Large intestine (tissue), 3 donors: Measurements from ENCODE around the gene VCAN. TPM values are rescaled to one million over a fixed set of nuclear protein-coding genes. Genes with fewer than 3 reads are reported as not detected.

Experiments used
- DNase-seq, 2 donors: peaks; one replicate each; pipeline versions ENCODE4 v3.0.0 to v3.0.0-alpha.2; 2013
- H3K27ac ChIP-seq: one replicate; pipeline ENCODE4 v1.5.1; 2013; ENCODE audit warnings: low read length
- H3K27me3 ChIP-seq: 2 replicates; pipeline ENCODE4 v1.6.1; 2013; ENCODE audit warnings: low read length; ENCODE audit not compliant: control insufficient read depth, insufficient read depth
- H3K36me3 ChIP-seq: 2 replicates; pipeline ENCODE4 v1.6.1; 2013; ENCODE audit warnings: low read length; ENCODE audit not compliant: control insufficient read depth, insufficient read depth
- H3K4me1 ChIP-seq: one replicate; pipeline ENCODE4 v1.6.1; 2013; ENCODE audit warnings: low read length; ENCODE audit not compliant: control insufficient read depth, insufficient read depth
- H3K4me3 ChIP-seq: one replicate; pipeline ENCODE4 v1.5.1; 2013; ENCODE audit warnings: low read length
- H3K9me3 ChIP-seq: one replicate; pipeline ENCODE4 v1.6.1; 2013; ENCODE audit warnings: mild to moderate bottlenecking, low read depth, low read length, moderate library complexity; ENCODE audit not compliant: control insufficient read depth
- WGBS: methylation state at CpG from one replicate; pipeline ENCODE4 v1.1.5; 2013; ENCODE audit warnings: low lambda C conversion rate; ENCODE audit not compliant: insufficient coverage; 5-methylcytosine and 5-hydroxymethylcytosine counted together
- polyA plus RNA-seq: library from polyadenylated mRNA; unstranded; fragments of 120-200 nt; gene quantifications from one replicate; pipeline ENCODE4 v1.2.1, GENCODE V29; 2013

VCAN gene
- polyA plus RNA-seq, 1 donor = 82.7 TPM

DNA sequence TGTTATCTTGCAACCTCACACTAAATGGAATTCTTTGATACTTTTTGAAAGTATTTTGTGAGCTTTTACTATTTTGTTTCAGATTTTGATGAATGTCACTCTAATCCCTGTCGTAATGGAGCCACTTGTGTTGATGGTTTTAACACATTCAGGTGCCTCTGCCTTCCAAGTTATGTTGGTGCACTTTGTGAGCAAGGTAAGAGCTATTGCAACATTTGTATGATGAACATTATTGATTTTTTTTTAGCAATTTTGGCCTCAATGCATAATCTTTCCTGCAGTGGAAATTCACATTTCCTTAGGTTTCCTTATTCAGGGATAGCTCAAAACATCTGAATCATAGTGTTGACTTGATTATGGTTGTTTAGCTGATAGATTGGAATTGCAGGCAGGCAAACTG, 76.3 kb downstream of the VCAN start:
- Histone ChIP-seq H3K4me1 (no peaks in the 10 kb centered on the region), H3K9me3 (no peaks in the 10 kb centered on the region), H3K27me3 (no peaks in the 10 kb centered on the region), H3K27ac (no peak overlapping the region), H3K36me3 (no peaks in the 10 kb centered on the region), H3K4me3 (no peak overlapping the region)
- no peak for DNase-seq
- no CpG with 5 or more reads among the region's 1 CpG for WGBS

DNA sequence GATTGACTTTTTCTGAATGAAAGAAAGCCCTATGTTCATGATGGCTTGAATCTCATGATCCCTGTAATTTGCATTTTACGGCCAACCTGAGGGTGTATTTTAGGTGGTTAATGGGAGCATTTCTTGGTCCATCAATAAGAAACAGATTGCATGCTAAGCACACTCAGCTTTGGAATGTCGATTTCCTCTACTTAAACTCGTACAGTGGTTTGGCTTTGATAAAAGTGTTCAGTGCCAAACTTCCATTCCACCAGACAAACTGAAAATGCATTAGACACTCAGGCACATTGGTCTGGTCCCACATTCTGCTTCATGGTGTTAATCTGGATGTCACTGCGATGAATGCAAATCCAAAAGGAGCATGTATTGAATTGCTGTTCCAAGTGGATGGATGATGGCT, 77.0 kb downstream of the VCAN start:
- H3K4me3 ChIP-seq = no peak overlapping the region
- H3K9me3 ChIP-seq = no peaks in the 10 kb centered on the region
- no peaks in the 10 kb centered on the region for H3K36me3 ChIP-seq
- H3K27ac ChIP-seq = no peak overlapping the region
- no peak for DNase-seq
- H3K4me1 ChIP-seq = no peaks in the 10 kb centered on the region
- 60% methylated on average over 1 of the region's 4 CpGs for WGBS
- H3K27me3 ChIP-seq = no peaks in the 10 kb centered on the region

DNA sequence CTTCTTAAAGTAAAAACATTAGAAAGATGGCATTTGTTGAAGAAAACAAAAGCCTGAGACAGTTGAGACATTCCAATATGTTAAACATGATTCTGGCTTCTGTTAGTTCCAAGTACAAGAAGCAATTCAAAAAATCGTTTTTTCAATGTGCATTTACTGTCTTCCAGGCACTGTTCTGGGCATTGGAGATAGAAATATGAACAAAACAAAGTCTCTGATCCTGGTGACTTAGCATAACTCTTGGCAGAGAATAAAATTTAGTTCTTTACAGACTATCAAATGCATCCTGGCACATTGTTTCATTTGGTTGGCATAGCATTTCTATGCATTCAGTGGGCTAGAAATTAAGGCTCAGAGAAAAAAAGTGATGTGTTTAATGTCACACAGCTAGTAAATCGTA, 77.5 kb downstream of the VCAN start:
- H3K27me3 ChIP-seq = no peaks in the 10 kb centered on the region
- no peak overlapping the region for H3K4me3 ChIP-seq
- peaks cover 1% of the 10 kb centered on the region for H3K36me3 ChIP-seq
- H3K9me3 ChIP-seq = no peaks in the 10 kb centered on the region
- DNase-seq = no peak
- H3K4me1 ChIP-seq = no peaks in the 10 kb centered on the region
- no peak overlapping the region for H3K27ac ChIP-seq
- WGBS = 50% methylated on average over 2 of the region's 2 CpGs

DNA sequence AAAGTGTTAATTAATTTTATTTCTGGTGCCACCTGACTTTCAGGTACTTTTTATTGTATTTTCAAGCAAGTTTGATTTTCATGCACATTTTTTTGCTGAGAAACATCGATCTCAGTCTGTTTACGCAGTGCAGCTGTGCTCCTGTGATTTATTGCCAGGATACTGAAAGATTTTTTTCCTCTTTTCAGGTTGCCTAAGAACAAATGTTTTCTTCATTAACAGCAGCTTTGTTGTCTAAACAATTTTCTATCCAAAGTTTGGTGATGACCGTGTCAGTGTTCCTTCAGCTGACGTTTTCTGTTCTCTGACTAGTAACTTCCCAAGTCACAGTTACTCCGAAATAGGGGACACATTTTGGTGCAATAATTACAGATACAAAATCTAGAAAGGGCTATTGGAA, 78.1 kb downstream of the VCAN start:
- H3K9me3 ChIP-seq = no peaks in the 10 kb centered on the region
- H3K4me1 ChIP-seq = no peaks in the 10 kb centered on the region
- H3K27me3 ChIP-seq = no peaks in the 10 kb centered on the region
- no peak overlapping the region for H3K27ac ChIP-seq
- H3K36me3 ChIP-seq = peaks cover 3% of the 10 kb centered on the region
- DNase-seq = no peak
- no peak overlapping the region for H3K4me3 ChIP-seq
- WGBS = no CpG with 5 or more reads among the region's 5 CpGs

DNA sequence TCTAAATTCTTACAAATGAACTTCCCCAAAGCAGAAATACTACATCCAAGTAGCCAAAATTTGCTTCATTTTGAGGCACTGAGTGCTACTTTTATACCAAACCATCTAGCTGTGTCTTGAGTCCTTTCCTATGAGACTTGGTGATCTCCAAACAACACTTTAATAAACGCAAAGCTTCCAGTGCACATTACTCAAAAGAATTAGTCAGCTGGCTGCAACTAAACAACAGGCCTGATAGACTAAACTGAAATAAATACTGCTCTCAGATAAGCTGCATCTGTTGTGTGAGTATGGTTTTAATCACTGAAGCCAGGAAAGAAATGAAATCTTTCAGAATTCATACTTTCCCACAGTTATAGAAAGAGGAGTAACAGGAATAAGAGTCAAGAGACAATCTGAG, 80.3 kb downstream of the VCAN start:
- no CpG with 5 or more reads among the region's 1 CpG for WGBS
- H3K4me3 ChIP-seq = no peak overlapping the region
- DNase-seq = no peak
- H3K27ac ChIP-seq = no peak overlapping the region
- no peaks in the 10 kb centered on the region for H3K27me3 ChIP-seq
- H3K4me1 ChIP-seq = no peaks in the 10 kb centered on the region
- H3K9me3 ChIP-seq = no peaks in the 10 kb centered on the region
- H3K36me3 ChIP-seq = peaks cover 3% of the 10 kb centered on the region

DNA sequence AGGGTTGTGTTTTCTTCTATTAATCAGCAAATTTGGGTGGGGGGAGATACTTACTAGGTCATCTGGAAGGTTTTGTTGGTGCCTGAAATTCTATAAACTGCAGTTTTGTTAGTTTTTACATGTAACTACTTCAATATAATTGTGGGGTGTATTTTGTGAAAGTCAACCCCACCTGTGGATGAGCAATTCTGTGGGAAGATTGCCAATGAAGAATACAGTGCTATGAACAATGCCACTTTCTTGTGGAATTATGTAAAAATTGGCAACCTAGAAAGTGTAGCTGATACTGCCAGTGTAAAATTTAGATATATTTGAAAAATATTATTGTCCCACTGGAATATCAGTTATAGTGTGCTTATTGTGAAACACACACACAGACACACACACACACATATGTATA, 80.7 kb downstream of the VCAN start:
- Histone ChIP-seq H3K27me3 (no peaks in the 10 kb centered on the region), H3K4me3 (no peak overlapping the region), H3K27ac (no peak overlapping the region), H3K4me1 (no peaks in the 10 kb centered on the region), H3K36me3 (peaks cover 3% of the 10 kb centered on the region), H3K9me3 (no peaks in the 10 kb centered on the region)
- DNase-seq = no peak

DNA sequence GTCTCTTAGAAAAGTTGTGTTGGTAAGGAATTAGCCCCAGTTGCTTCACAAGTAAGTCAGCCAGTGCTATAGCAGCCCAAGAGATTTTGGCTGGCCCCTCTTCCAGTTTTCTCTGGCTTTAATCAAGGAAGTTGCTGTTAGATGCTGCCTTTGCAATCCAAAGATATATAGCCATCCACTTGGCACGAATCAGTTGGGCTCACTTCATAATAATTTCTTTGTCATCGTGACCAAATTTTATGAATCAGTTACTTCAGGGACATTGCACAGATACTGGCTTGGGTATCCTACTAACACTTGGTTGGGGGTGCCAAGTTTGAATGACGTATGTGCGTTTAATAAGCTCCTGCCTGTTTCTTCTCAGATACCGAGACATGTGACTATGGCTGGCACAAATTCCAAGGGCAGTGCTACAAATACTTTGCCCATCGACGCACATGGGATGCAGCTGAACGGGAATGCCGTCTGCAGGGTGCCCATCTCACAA, 81.5 kb downstream of the VCAN start:
- no peaks in the 10 kb centered on the region for H3K4me1 ChIP-seq
- no peaks in the 10 kb centered on the region for H3K9me3 ChIP-seq
- no peak overlapping the region for H3K27ac ChIP-seq
- no CpG with 5 or more reads among the region's 9 CpGs for WGBS
- peaks cover 3% of the 10 kb centered on the region for H3K36me3 ChIP-seq
- no peaks in the 10 kb centered on the region for H3K27me3 ChIP-seq
- DNase-seq = no peak
- H3K4me3 ChIP-seq = no peak overlapping the region

DNA sequence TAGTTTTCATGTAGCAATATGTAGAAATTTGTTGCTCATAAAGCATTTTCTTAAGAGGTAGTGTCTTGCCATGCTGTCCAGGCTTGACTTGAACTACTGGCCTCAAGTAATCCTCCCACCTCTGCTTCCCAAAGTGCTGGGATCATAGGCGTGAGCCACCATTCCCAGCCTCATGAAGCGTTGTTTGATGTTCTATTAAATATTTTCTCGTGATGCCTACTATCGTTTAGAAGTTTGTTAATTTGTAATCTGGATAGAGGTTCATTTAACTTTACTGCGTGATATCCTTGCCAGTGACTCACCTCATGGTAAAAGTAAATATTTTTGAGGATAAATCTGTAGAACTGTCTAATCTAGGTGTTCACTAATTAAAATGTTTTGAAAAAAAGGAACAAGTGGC, 82.6 kb downstream of the VCAN start:
- Histone ChIP-seq H3K27me3 (no peaks in the 10 kb centered on the region), H3K36me3 (peaks cover 3% of the 10 kb centered on the region), H3K9me3 (no peaks in the 10 kb centered on the region), H3K27ac (no peak overlapping the region), H3K4me1 (no peaks in the 10 kb centered on the region), H3K4me3 (no peak overlapping the region)
- no peak for DNase-seq
- 43% methylated on average over 1 of the region's 5 CpGs for WGBS

DNA sequence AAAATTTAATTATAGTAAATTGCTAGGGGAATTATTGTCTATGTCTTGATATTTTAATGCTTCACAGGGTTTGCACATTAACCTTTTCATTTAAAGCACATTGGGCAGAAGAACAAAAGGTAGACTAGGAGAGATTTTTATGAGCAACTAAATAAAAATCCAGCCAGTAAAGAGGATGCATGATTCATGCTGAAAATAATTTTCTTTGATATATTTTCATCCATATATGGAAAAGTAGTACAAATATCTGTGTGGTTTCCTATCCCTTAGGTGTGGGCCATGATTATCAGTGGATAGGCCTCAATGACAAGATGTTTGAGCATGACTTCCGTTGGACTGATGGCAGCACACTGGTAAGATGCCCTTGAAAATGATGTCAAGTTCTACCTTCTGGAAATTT, 83.1 kb downstream of the VCAN start:
- H3K27me3 ChIP-seq = no peaks in the 10 kb centered on the region
- peaks cover 3% of the 10 kb centered on the region for H3K36me3 ChIP-seq
- no peaks in the 10 kb centered on the region for H3K4me1 ChIP-seq
- no CpG with 5 or more reads among the region's 1 CpG for WGBS
- no peak overlapping the region for H3K4me3 ChIP-seq
- no peak for DNase-seq
- no peaks in the 10 kb centered on the region for H3K9me3 ChIP-seq
- no peak overlapping the region for H3K27ac ChIP-seq

DNA sequence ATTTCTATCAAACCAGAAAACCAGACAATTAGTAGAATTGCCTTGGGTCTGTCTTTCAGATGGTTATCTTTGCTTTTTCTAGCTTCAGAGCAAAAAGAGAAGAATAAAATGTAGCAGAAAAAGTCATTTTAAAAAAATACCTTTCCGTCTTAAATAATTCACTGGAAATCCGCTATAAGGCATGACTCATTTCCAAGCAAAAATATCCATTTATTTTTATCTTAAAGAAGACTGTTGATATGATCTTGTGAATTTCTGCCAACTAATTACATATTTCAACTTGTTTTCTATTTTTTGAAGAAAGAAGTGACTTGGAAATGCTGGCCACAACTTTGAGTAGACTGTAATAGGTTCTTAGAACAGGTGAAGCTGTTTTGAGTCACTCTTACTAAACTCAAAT, 83.7 kb downstream of the VCAN start:
- no peaks in the 10 kb centered on the region for H3K4me1 ChIP-seq
- no peak for DNase-seq
- no peak overlapping the region for H3K4me3 ChIP-seq
- WGBS = 100% methylated on average over 2 of the region's 2 CpGs
- no peaks in the 10 kb centered on the region for H3K9me3 ChIP-seq
- no peaks in the 10 kb centered on the region for H3K27me3 ChIP-seq
- no peak overlapping the region for H3K27ac ChIP-seq
- peaks cover 3% of the 10 kb centered on the region for H3K36me3 ChIP-seq

DNA sequence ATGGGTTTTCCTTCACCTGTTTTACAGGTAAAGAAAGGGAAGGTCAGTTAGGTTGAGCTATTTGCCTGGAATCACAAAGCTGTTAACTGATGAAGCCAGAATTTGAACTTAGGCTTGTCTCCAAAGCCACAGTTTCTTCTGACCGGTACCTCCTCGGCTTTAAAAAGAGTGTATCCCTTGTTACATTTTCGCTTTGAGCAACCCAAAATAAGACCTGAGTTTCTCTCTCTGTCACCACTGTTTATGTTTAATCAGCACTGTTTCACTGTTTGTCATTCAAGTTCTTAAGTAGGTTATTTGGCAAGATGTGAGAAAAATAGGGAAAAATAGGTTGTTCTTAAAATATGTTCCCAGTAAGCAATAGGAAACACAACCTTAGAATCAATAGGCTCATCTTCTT, 84.6 kb downstream of the VCAN start:
- H3K4me1 ChIP-seq = no peaks in the 10 kb centered on the region
- no CpG with 5 or more reads among the region's 3 CpGs for WGBS
- no peak overlapping the region for H3K4me3 ChIP-seq
- peaks cover 3% of the 10 kb centered on the region for H3K36me3 ChIP-seq
- no peaks in the 10 kb centered on the region for H3K9me3 ChIP-seq
- H3K27me3 ChIP-seq = no peaks in the 10 kb centered on the region
- no peak for DNase-seq
- H3K27ac ChIP-seq = no peak overlapping the region
